Fibroblast of lung (primary cell): Measurements from ENCODE around the gene CCDC18. TPM values are rescaled to one million over a fixed set of nuclear protein-coding genes. Genes with fewer than 3 reads are reported as not detected.

Source experiments
- DNase-seq, 2 donors: peaks; one replicate each; pipeline versions ENCODE4 v3.0.0 to v3.0.0-alpha.2; 2010; ENCODE audit warnings: low read depth in 2 of 2
- H2AFZ ChIP-seq: 2 replicates; pipeline ENCODE4 v1.5.1; 2012; ENCODE audit warnings: low read length, control low read depth, inconsistent platforms
- H3K27ac ChIP-seq: 2 replicates; pipeline ENCODE4 v1.5.1; 2011; ENCODE audit warnings: low read length, control low read depth; ENCODE audit not compliant: insufficient read depth
- H3K27me3 ChIP-seq: 2 replicates; pipeline ENCODE4 v1.5.1; 2011; ENCODE audit warnings: mild to moderate bottlenecking, low read length; ENCODE audit not compliant: control insufficient read depth, insufficient read depth
- H3K36me3 ChIP-seq: 2 replicates; pipeline ENCODE4 v1.5.1; 2011; ENCODE audit warnings: low read length; ENCODE audit not compliant: control insufficient read depth, insufficient read depth
- H3K4me1 ChIP-seq: 2 replicates; pipeline ENCODE4 v1.5.1; 2011; ENCODE audit warnings: low read length; ENCODE audit not compliant: control insufficient read depth, insufficient read depth; ENCODE audit errors: extremely low read depth
- H3K4me2 ChIP-seq: 2 replicates; pipeline ENCODE4 v1.5.1; 2011; ENCODE audit warnings: low read length, control low read depth; ENCODE audit not compliant: insufficient read depth; ENCODE audit errors: extremely low read depth
- H3K4me3 ChIP-seq, 4 experiments: fragments of 200-600 bp in 1 of 4; sonication (generic) in 1 of 4; replicated peaks in 1 of 4; 2 replicates each; pipeline ENCODE4 v1.5.1; 2011 to 2016; ENCODE audit warnings: low read length in 4 of 4, low read depth in 3 of 4, mild to moderate bottlenecking in 3 of 4, control low read depth in 2 of 4, inconsistent platforms in 1 of 4, mixed read lengths in 1 of 4; ENCODE audit not compliant: insufficient read depth in 1 of 4; ENCODE audit errors: control extremely low read depth in 1 of 4
- H3K79me2 ChIP-seq: 2 replicates; pipeline ENCODE4 v1.5.1; 2012; ENCODE audit warnings: mild to moderate bottlenecking, low read length, inconsistent platforms; ENCODE audit not compliant: control insufficient read depth, insufficient read depth
- H3K9ac ChIP-seq: 2 replicates; pipeline ENCODE4 v1.5.1; 2011; ENCODE audit warnings: mild to moderate bottlenecking, low read length, control low read depth; ENCODE audit not compliant: insufficient read depth
- H3K9me3 ChIP-seq: 2 replicates; pipeline ENCODE4 v1.5.1; 2012; ENCODE audit warnings: low read depth, low read length; ENCODE audit not compliant: control insufficient read depth, insufficient read depth
- H4K20me1 ChIP-seq: 2 replicates; pipeline ENCODE4 v1.5.1; 2011; ENCODE audit warnings: low read length; ENCODE audit not compliant: control insufficient read depth, insufficient read depth; ENCODE audit errors: extremely low read depth
- CTCF ChIP-seq, 2 donors: IDR thresholded peaks in 1 of 2; conservative IDR thresholded peaks in 1 of 2; 1 replicate in 1 of 2; 2 replicates in 1 of 2; pipeline ENCODE4 v1.5.1; 2011 to 2012; ENCODE audit warnings: low read length in 2 of 2, control low read depth in 1 of 2, inconsistent platforms in 1 of 2, low read depth in 1 of 2, mild to moderate bottlenecking in 1 of 2
- EZH2 ChIP-seq: IDR thresholded peaks from 2 replicates; pipeline ENCODE4 v1.5.1; 2012; ENCODE audit warnings: low read length, control low read depth, mild to moderate bottlenecking; ENCODE audit errors: missing control alignments
- polyA plus RNA-seq, 2 donors: library from polyadenylated mRNA; depleted of rRNA in 1 of 2; stranded (reverse) in 1 of 2; unstranded in 1 of 2; fragments of >200 nt; gene quantifications; 2 replicates each; pipeline ENCODE4 v1.2.1, GENCODE V29; 2011 to 2012; ENCODE audit warnings: missing spikeins in 1 of 2
- total RNA-seq: library from RNA; depleted of rRNA; stranded (reverse); fragments of >200 nt; gene quantifications from 2 replicates; pipeline ENCODE4 v1.2.1, GENCODE V29; 2014

The CCDC18 gene
- total and polyA plus RNA-seq, 2 donors (not counting 1 experiment from before 2014, with no cell fraction given), result 3.1 to 15.4 TPM

DNA sequence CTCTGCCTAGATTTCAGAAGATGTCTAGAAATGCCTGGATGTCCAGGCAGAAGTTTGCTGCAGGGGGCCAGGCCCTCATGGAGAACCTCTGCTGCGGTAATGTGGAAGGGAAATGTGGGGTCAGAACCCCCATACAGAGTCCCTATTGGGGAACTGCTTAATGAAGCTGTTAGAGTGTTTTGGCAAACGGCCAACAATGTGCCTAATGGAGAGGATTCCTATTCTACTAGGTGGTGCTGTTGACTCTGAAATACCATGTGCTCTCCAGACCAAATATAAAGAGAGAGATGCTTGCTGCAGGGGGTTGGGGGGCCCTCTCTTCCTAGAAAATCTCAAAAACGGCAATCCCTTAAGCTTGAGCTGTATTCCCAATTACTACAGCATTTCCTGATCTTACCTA, 108.0 kb downstream of the CCDC18 start:
- H3K27ac ChIP-seq, result no peak overlapping the region
- H2AFZ ChIP-seq, result no peak overlapping the region
- DNase-seq, result no peak
- H3K9ac ChIP-seq, result no peak overlapping the region
- no peak overlapping the region for H3K4me2 ChIP-seq
- H4K20me1 ChIP-seq, result no peaks in the 10 kb centered on the region
- no peaks in the 10 kb centered on the region for H3K9me3 ChIP-seq
- H3K4me1 ChIP-seq, result no peaks in the 10 kb centered on the region
- no peak for TF ChIP-seq CTCF (conservative IDR thresholded peaks at IDR 0.05 in 1 of 2, IDR thresholded peaks at IDR 0.05 in 1 of 2; ENCODE audit: low read depth in 1 of 2, low read length in 2 of 2)
- TF ChIP-seq EZH2, result no peak
- H3K79me2 ChIP-seq, result no peaks in the 10 kb centered on the region
- no peak overlapping the region for H3K4me3 ChIP-seq
- H3K36me3 ChIP-seq, result no peaks in the 10 kb centered on the region
- no peaks in the 10 kb centered on the region for H3K27me3 ChIP-seq

- H3K9ac ChIP-seq, result no peak overlapping the region
Observed at GRCh38 chr1:93296555-93297154, 116.1 kb downstream of the CCDC18 start.

DNA sequence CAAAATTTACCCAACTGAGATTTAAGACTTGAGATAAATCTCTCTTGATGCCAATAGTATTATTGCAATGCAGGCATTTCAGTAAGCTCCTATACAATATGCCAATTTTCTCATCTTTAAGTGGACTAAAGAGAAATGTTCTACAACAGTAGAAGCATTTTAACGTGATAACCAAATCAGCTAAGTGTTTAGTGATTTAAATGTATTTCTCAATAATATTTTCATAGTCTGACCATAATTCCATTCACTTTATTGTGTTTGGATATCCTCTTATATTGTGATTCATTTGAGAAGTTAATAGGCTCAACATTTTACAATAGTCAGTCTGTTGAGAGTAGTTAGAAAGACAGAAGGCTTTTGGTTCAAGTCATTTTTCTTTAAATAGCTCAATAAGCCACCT, 120.6 kb downstream of the CCDC18 start:
- Histone ChIP-seq H3K27ac (no peak overlapping the region), H3K27me3 (no peaks in the 10 kb centered on the region), H3K79me2 (no peaks in the 10 kb centered on the region), H4K20me1 (no peaks in the 10 kb centered on the region), H3K4me2 (no peak overlapping the region), H2AFZ (no peak overlapping the region), H3K9me3 (no peaks in the 10 kb centered on the region), H3K4me1 (no peaks in the 10 kb centered on the region), H3K9ac (no peak overlapping the region), H3K36me3 (no peaks in the 10 kb centered on the region), H3K4me3 (no peak overlapping the region)
- DNase-seq, result no peak
- TF ChIP-seq EZH2, result no peak

More at GRCh38 chr1:93296555-93297154, 116.1 kb downstream of the CCDC18 start:
- Histone ChIP-seq H3K27me3 (no peaks in the 10 kb centered on the region), H3K4me3 (no peak overlapping the region), H3K9me3 (no peaks in the 10 kb centered on the region), H4K20me1 (no peaks in the 10 kb centered on the region), H3K27ac (no peak overlapping the region), H3K4me1 (no peaks in the 10 kb centered on the region), H3K79me2 (no peaks in the 10 kb centered on the region), H3K4me2 (no peak overlapping the region), H2AFZ (no peak overlapping the region), H3K36me3 (no peaks in the 10 kb centered on the region)
- TF ChIP-seq CTCF (conservative IDR thresholded peaks at IDR 0.05 in 1 of 2, IDR thresholded peaks at IDR 0.05 in 1 of 2; ENCODE audit: low read depth in 1 of 2, low read length in 2 of 2), result no peak
- TF ChIP-seq EZH2, result no peak
- DNase-seq, result no peak
